ENCODE data around the gene MRPL55. TPM values are rescaled to one million over a fixed set of nuclear protein-coding genes. Genes with fewer than 3 reads are reported as not detected.
A peak's percentile ranks its signal among the peaks of the same experiment; 100 is the strongest.

Gene MRPL55
- total and polyA plus RNA-seq, 2 experiments from 2014 or later = 92.4 to 172 TPM

GRCh38 chr1:228140724-228141225 is 31.7 kb upstream of the MRPL55 start:
- Histone ChIP-seq H3K36me3 (ENCODE audit: insufficient read depth) (no peaks in the 10 kb centered on the region), H3K27me3 (ENCODE audit: insufficient read depth) (peaks cover 23% of the 10 kb centered on the region)

More at GRCh38 chr1:228140724-228141225, 31.7 kb upstream of the MRPL55 start:
- peaks cover 34% of the 10 kb centered on the region for H3K79me2 ChIP-seq (replicated peaks; ENCODE audit: insufficient read depth)
- no peak overlapping the region for H3K27ac ChIP-seq (ENCODE audit: low read depth)
- H3F3A ChIP-seq (replicated peaks; ENCODE audit: low read depth) = no peaks in the 10 kb centered on the region
- Mint-ChIP-seq H3K4me1 (peaks cover 2% of the 10 kb centered on the region; the same call in 1 of the 3 replicates), H3K9me3 (no peaks in the 10 kb centered on the region; the same call in 2 of the 3 replicates), H3K27ac (peak overlapping the region; percentile 67; the same call in 1 of the 2 replicates), H3K4me3 (peak overlapping the region; percentile 86), H3K36me3 (ENCODE audit: low read depth) (no peaks in the 10 kb centered on the region; the same call in 1 of the 3 replicates), H3K27me3 (ENCODE audit: insufficient read depth, low read depth, poor library complexity) (peaks cover 10% of the 10 kb centered on the region)
- H3K9me2 ChIP-seq (ENCODE audit: insufficient read depth) = no peaks in the 10 kb centered on the region
- TF ChIP-seq POLR2AphosphoS5 (IDR thresholded peaks at IDR 0.05; ENCODE audit: low read depth) (no peak), CTCF (conservative IDR thresholded peaks at IDR 0.05; ENCODE audit: low read depth in 2 of 2) (no peak), ZNF114 (CRISPR knock-in tag; IDR thresholded peaks at IDR 0.05) (no peak), ETS1 (IDR thresholded peaks at IDR 0.05) (no peak), EZH2phosphoT487 (IDR thresholded peaks at IDR 0.05; ENCODE audit: unreplicated experiment) (no peak), STAT1 (IDR thresholded peaks at IDR 0.05; ENCODE audit: unreplicated experiment) (no peak), ZNF462 (CRISPR knock-in tag; IDR thresholded peaks at IDR 0.05) (no peak), NANOG (IDR thresholded peaks at IDR 0.05; ENCODE audit: borderline replicate concordance) (no peak), ZNF331 (CRISPR knock-in tag; IDR thresholded peaks at IDR 0.05; ENCODE audit: low read depth) (no peak), EZH2 (IDR thresholded peaks at IDR 0.05; ENCODE audit: low read depth, unreplicated experiment) (no peak), JUNB (IDR thresholded peaks at IDR 0.05; ENCODE audit: unreplicated experiment) (no peak), CREB1 (CRISPR knock-in tag; IDR thresholded peaks at IDR 0.05; ENCODE audit: low read depth) (no peak), REST (IDR thresholded peaks at IDR 0.05; ENCODE audit: unreplicated experiment) (no peak)
- no peaks in the 10 kb centered on the region for H4K20me1 ChIP-seq (replicated peaks; ENCODE audit: insufficient read depth)
- H3K4me3 ChIP-seq = peak overlapping the region; percentile 92
- H3K4me1 ChIP-seq (ENCODE audit: insufficient read depth) = peaks cover 5% of the 10 kb centered on the region; the same call in 1 of the 2 replicates
- 0 out of 2 replicates have a peak overlapping the region, but pooled peaks have one; percentile 78 for H2AFZ ChIP-seq
- DNase-seq (ENCODE audit: low spot score) (no peak), ATAC-seq (no peak)
- H3K4me2 ChIP-seq = peak overlapping the region; percentile 98

Measured in GM23338 (cell line).